Liver (tissue), 9 donors: ENCODE measurements around the gene SORL1. TPM values are rescaled to one million over a fixed set of nuclear protein-coding genes. Genes with fewer than 3 reads are reported as not detected.

Source experiments
- DNase-seq: peaks from one replicate; pipeline ENCODE4 v3.0.0-alpha.2; 2017; ENCODE audit warnings: low spot score
- H3K27ac ChIP-seq, 2 donors: one replicate each; pipeline ENCODE4 v1.7.0; 2013; ENCODE audit warnings: inconsistent platforms in 2 of 2, low read length in 2 of 2, control low read depth in 1 of 2, low read depth in 1 of 2, mild to moderate bottlenecking in 1 of 2
- H3K27me3 ChIP-seq, 4 donors: one replicate each; pipeline versions ENCODE4 v1.6.1 to v1.7.0; 2013; ENCODE audit warnings: low read length in 3 of 4, inconsistent platforms in 1 of 4, mild to moderate bottlenecking in 1 of 4, moderate library complexity in 1 of 4; ENCODE audit not compliant: control insufficient read depth in 4 of 4, insufficient read depth in 4 of 4
- H3K36me3 ChIP-seq, 4 donors: one replicate each; pipeline versions ENCODE4 v1.6.1 to v1.7.0; 2013; ENCODE audit warnings: low read length in 3 of 4, mild to moderate bottlenecking in 3 of 4, low read depth in 1 of 4, moderate library complexity in 1 of 4; ENCODE audit not compliant: control insufficient read depth in 4 of 4, insufficient read depth in 3 of 4
- H3K4me1 ChIP-seq, 4 donors: one replicate each; pipeline versions ENCODE4 v1.6.1 to v1.7.0; 2013; ENCODE audit warnings: low read length in 3 of 4, mild to moderate bottlenecking in 3 of 4, moderate library complexity in 1 of 4; ENCODE audit not compliant: control insufficient read depth in 4 of 4, insufficient read depth in 4 of 4
- H3K4me3 ChIP-seq, 3 donors: one replicate each; pipeline versions ENCODE4 v1.6.1 to v1.7.0; 2013; ENCODE audit warnings: low read length in 3 of 3, control low read depth in 1 of 3, low read depth in 1 of 3, mild to moderate bottlenecking in 1 of 3
- H3K9ac ChIP-seq, 2 donors: one replicate each; pipeline ENCODE4 v1.7.0; 2013; ENCODE audit warnings: low read length in 2 of 2, mild to moderate bottlenecking in 2 of 2, moderate library complexity in 2 of 2, control low read depth in 1 of 2, low read depth in 1 of 2
- H3K9me3 ChIP-seq, 4 donors: one replicate each; pipeline versions ENCODE4 v1.6.1 to v1.7.0; 2013; ENCODE audit warnings: low read length in 3 of 4; ENCODE audit not compliant: control insufficient read depth in 4 of 4
- ATF3 ChIP-seq: IDR thresholded peaks from 2 replicates; pipeline ENCODE4 v1.6.1; 2016; ENCODE audit warnings: antibody characterized with exemption
- FOXA1 ChIP-seq: IDR thresholded peaks from 2 replicates; pipeline ENCODE4 v1.6.1; 2016; ENCODE audit warnings: antibody characterized with exemption
- FOXA2 ChIP-seq: IDR thresholded peaks from 2 replicates; pipeline ENCODE4 v1.6.1; 2016; ENCODE audit warnings: antibody characterized with exemption
- GABPA ChIP-seq, 2 donors: IDR thresholded peaks in 1 of 2; conservative IDR thresholded peaks in 1 of 2; 2 replicates each; pipeline ENCODE4 v1.6.1; 2016; ENCODE audit warnings: antibody characterized with exemption in 2 of 2, mild to moderate bottlenecking in 1 of 2, moderate library complexity in 1 of 2
- HNF4A ChIP-seq, 2 donors: conservative IDR thresholded peaks; 2 replicates each; pipeline ENCODE4 v1.6.1; 2016; ENCODE audit warnings: antibody characterized with exemption in 2 of 2, mild to moderate bottlenecking in 2 of 2
- HNF4G ChIP-seq: IDR thresholded peaks from 2 replicates; pipeline ENCODE4 v1.6.1; 2016; ENCODE audit warnings: antibody characterized with exemption
- JUND ChIP-seq, 2 donors: IDR thresholded peaks; 2 replicates each; pipeline ENCODE4 v1.6.1; 2016; ENCODE audit warnings: antibody characterized with exemption in 2 of 2
- NR2F2 ChIP-seq: IDR thresholded peaks from 2 replicates; pipeline ENCODE4 v1.6.1; 2016; ENCODE audit warnings: antibody characterized with exemption
- RAD21 ChIP-seq, 2 donors: IDR thresholded peaks; 2 replicates each; pipeline ENCODE4 v1.6.1; 2016; ENCODE audit warnings: antibody characterized with exemption in 2 of 2, mild to moderate bottlenecking in 2 of 2
- REST ChIP-seq: IDR thresholded peaks from 2 replicates; pipeline ENCODE4 v1.6.1; 2016; ENCODE audit warnings: antibody characterized with exemption, mild to moderate bottlenecking
- RXRA ChIP-seq, 2 donors: IDR thresholded peaks; 2 replicates each; pipeline ENCODE4 v1.6.1; 2017 to 2018; ENCODE audit warnings: antibody characterized with exemption in 2 of 2, mild to moderate bottlenecking in 1 of 2
- SP1 ChIP-seq: IDR thresholded peaks from 2 replicates; pipeline ENCODE4 v1.6.1; 2018; ENCODE audit warnings: antibody characterized with exemption, mild to moderate bottlenecking
- TAF1 ChIP-seq: conservative IDR thresholded peaks from 2 replicates; pipeline ENCODE4 v1.6.1; 2016; ENCODE audit warnings: antibody characterized with exemption, mild to moderate bottlenecking
- YY1 ChIP-seq: IDR thresholded peaks from 2 replicates; pipeline ENCODE4 v1.6.1; 2016; ENCODE audit warnings: antibody characterized with exemption, mild to moderate bottlenecking
- ZBTB33 ChIP-seq: IDR thresholded peaks from 2 replicates; pipeline ENCODE4 v1.6.1; 2016; ENCODE audit warnings: antibody characterized with exemption
- WGBS: extraction: QIAGEN DNeasy Blood & Tissue Kit; methylation state at CpG from one replicate; pipeline ENCODE4 v1.1.7; 2013; 5-methylcytosine and 5-hydroxymethylcytosine counted together
- polyA plus RNA-seq, 2 donors: library from polyadenylated mRNA; stranded (reverse) in 1 of 2; unstranded in 1 of 2; fragments of 200-250 nt in 1 of 2; fragments of >200 nt in 1 of 2; fragmentation: Nextera tagmentation in 1 of 2; extraction: Ambion mirVana in 1 of 2; gene quantifications; one replicate each; pipeline versions ENCODE4 v1.2.1 to v1.2.3, GENCODE V29; 2013 to 2015
- total RNA-seq, 2 donors: library from RNA; depleted of rRNA; stranded (reverse); fragments of >200 nt; gene quantifications; one replicate each; pipeline ENCODE4 v1.2.3, GENCODE V29; 2014
- TF ChIP-seq, protein P1 (sequence below): IDR thresholded peaks from 2 replicates; pipeline ENCODE4 v1.6.1; 2016; ENCODE audit warnings: antibody characterized with exemption
- TF ChIP-seq, protein P2 (sequence below): fragments of 150-350 bp; IDR thresholded peaks from 2 replicates; pipeline ENCODE4 v1.5.1; 2017; ENCODE audit warnings: improper control_type of control experiment, low read depth, low read length; ENCODE audit not compliant: missing input control
- donor health status: healthy.
- donor health status: healthy.
- donor health status: healthy.
- donor health status: healthy.
- donor health status: healthy.

SORL1 gene
- total and polyA plus RNA-seq, 4 donors = 14.6 to 124 (median 25.4) TPM

DNA sequence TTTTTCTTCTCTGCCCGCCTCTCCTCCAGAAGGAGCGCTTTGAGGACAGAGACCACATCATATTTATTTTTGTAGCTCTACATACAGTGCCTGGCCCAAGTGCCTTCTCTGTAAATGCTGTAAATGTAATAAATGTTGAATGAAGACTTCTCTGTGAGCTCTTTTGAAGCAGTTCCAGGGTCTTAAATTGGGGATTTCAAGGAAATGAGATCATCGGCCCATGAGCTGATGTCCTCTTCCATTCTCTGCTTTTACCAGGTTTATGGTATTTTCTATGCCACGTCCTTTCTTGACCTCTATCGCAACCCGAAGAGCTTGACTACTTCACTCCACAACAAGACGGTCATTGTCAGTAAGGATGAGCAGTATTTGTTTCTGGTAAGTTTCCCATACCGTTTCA is 166.4 kb downstream of the SORL1 start:
- no peaks in the 10 kb centered on the region for H3K4me1 ChIP-seq
- no peak overlapping the region for H3K4me3 ChIP-seq
- TF ChIP-seq ATF3 (no peak), FOXA2 (no peak), NR2F2 (no peak), RAD21 (IDR thresholded peaks at IDR 0.05) (no peak), FOXA1 (no peak), HNF4G (no peak), TAF1 (no peak)
- TF ChIP-seq, protein P1, sequence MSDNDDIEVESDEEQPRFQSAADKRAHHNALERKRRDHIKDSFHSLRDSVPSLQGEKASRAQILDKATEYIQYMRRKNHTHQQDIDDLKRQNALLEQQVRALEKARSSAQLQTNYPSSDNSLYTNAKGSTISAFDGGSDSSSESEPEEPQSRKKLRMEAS = no peak
- TF ChIP-seq, protein P2, sequence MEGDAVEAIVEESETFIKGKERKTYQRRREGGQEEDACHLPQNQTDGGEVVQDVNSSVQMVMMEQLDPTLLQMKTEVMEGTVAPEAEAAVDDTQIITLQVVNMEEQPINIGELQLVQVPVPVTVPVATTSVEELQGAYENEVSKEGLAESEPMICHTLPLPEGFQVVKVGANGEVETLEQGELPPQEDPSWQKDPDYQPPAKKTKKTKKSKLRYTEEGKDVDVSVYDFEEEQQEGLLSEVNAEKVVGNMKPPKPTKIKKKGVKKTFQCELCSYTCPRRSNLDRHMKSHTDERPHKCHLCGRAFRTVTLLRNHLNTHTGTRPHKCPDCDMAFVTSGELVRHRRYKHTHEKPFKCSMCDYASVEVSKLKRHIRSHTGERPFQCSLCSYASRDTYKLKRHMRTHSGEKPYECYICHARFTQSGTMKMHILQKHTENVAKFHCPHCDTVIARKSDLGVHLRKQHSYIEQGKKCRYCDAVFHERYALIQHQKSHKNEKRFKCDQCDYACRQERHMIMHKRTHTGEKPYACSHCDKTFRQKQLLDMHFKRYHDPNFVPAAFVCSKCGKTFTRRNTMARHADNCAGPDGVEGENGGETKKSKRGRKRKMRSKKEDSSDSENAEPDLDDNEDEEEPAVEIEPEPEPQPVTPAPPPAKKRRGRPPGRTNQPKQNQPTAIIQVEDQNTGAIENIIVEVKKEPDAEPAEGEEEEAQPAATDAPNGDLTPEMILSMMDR = no peak
- 94% methylated on average over 8 of the region's 8 CpGs for WGBS
- no peak overlapping the region for H3K27ac ChIP-seq
- H3K27me3 ChIP-seq = no peaks in the 10 kb centered on the region
- H3K9ac ChIP-seq = no peak overlapping the region
- no peak for DNase-seq
- no peaks in the 10 kb centered on the region for H3K9me3 ChIP-seq
- peaks cover 22 to 97% (median 94%) of the 10 kb centered on the region in 4 donors for H3K36me3 ChIP-seq

- no peaks in the 10 kb centered on the region for H3K9me3 ChIP-seq
- no peak overlapping the region for H3K4me3 ChIP-seq
- no peak overlapping the region for H3K27ac ChIP-seq
- H3K9ac ChIP-seq = no peak overlapping the region
- no peaks in the 10 kb centered on the region for H3K27me3 ChIP-seq
- no peak for TF ChIP-seq FOXA2
- TF ChIP-seq REST = no peak
- no peak for TF ChIP-seq TAF1
- TF ChIP-seq NR2F2 = no peak
- no peak for TF ChIP-seq JUND (IDR thresholded peaks at IDR 0.05)
- TF ChIP-seq ATF3 = no peak
- TF ChIP-seq SP1 = no peak
- no peak for TF ChIP-seq RXRA (IDR thresholded peaks at IDR 0.05)
- TF ChIP-seq ZBTB33 = no peak
- no peak for TF ChIP-seq FOXA1
- TF ChIP-seq HNF4G = no peak
- TF ChIP-seq, protein P2 = no peak
- no peak for TF ChIP-seq GABPA (IDR thresholded peaks at IDR 0.05 in 1 of 2, conservative IDR thresholded peaks at IDR 0.05 in 1 of 2)
- TF ChIP-seq RAD21 (IDR thresholded peaks at IDR 0.05) = no peak
- TF ChIP-seq YY1 = no peak
- TF ChIP-seq, protein P1 = no peak
- TF ChIP-seq HNF4A (conservative IDR thresholded peaks at IDR 0.05) = no peak
- peaks cover 19 to 97% (median 89%) of the 10 kb centered on the region in 4 donors for H3K36me3 ChIP-seq
- H3K4me1 ChIP-seq = no peaks in the 10 kb centered on the region
- DNase-seq = no peak
- WGBS = 74% methylated on average over 7 of the region's 7 CpGs
Observed at GRCh38 chr11:121625777-121626506, 173.8 kb downstream of the SORL1 start.
